Vagina (tissue), 2 donors: Measurements from ENCODE around the gene TBC1D14. TPM values are rescaled to one million over a fixed set of nuclear protein-coding genes. Genes with fewer than 3 reads are reported as not detected.
A peak's percentile ranks its signal among the peaks of the same experiment; 100 is the strongest.

Source experiments
- DNase-seq, 2 donors: peaks; one replicate each; pipeline ENCODE4 v3.0.0-alpha.2; 2017; ENCODE audit errors: extremely low spot score in 2 of 2
- H3K27ac ChIP-seq: fragments of 200-600 bp; sonication (generic); one replicate; pipeline ENCODE4 v1.5.1; 2019
- H3K27me3 ChIP-seq: fragments of 200-600 bp; sonication (generic); one replicate; pipeline ENCODE4 v1.5.1; 2019
- H3K36me3 ChIP-seq, 2 donors: fragments of 200-600 bp; sonication (generic); one replicate each; pipeline ENCODE4 v1.5.1; 2017 to 2019
- H3K4me1 ChIP-seq: fragments of 200-600 bp; sonication (generic); one replicate; pipeline ENCODE4 v1.5.1; 2019
- H3K4me3 ChIP-seq, 2 donors: fragments of 200-600 bp; sonication (generic); 1 replicate in 1 of 2; 2 replicates in 1 of 2; pipeline ENCODE4 v1.5.1; 2016 to 2019
- H3K9me3 ChIP-seq: fragments of 200-600 bp; sonication (generic); one replicate; pipeline ENCODE4 v1.5.1; 2019
- POLR2A ChIP-seq, 2 donors: fragments of 450-650 bp; IDR thresholded peaks; one replicate each; pipeline ENCODE4 v1.6.1; 2017; ENCODE audit warnings: antibody characterized with exemption in 2 of 2, mild to moderate bottlenecking in 2 of 2, moderate library complexity in 2 of 2
- POLR2AphosphoS5 ChIP-seq, 2 donors: sonication (generic); formaldehyde crosslinking; IDR thresholded peaks; one replicate each; pipeline ENCODE4 v1.9.0; 2017; ENCODE audit warnings: antibody characterized with exemption in 2 of 2, mild to moderate bottlenecking in 2 of 2, low read depth in 1 of 2; ENCODE audit not compliant: insufficient read depth in 1 of 2
- intact Hi-C: fragments of 100-400 bp; cut with DNase I; formaldehyde crosslinking; loops from one replicate; pipeline ENCODE4 v1.15.1; 2023
- total RNA-seq: library from RNA; depleted of rRNA; stranded (reverse); fragments of >200 nt; gene quantifications from one replicate; pipeline ENCODE4 v1.2.3, GENCODE V29; 2016
- TF ChIP-seq, protein P1 (sequence below), 3 experiments: fragments of 450-650 bp in 2 of 3; fragments of 200-600 bp in 1 of 3; sonication (generic) in 1 of 3; IDR thresholded peaks; one replicate each; pipeline ENCODE4 v1.5.1; 2017 to 2019; ENCODE audit warnings: antibody characterized with exemption in 3 of 3, mild to moderate bottlenecking in 2 of 3, moderate library complexity in 2 of 3

TBC1D14 gene
- total RNA-seq, 1 donor from 2014 or later = 35.4 TPM

DNA sequence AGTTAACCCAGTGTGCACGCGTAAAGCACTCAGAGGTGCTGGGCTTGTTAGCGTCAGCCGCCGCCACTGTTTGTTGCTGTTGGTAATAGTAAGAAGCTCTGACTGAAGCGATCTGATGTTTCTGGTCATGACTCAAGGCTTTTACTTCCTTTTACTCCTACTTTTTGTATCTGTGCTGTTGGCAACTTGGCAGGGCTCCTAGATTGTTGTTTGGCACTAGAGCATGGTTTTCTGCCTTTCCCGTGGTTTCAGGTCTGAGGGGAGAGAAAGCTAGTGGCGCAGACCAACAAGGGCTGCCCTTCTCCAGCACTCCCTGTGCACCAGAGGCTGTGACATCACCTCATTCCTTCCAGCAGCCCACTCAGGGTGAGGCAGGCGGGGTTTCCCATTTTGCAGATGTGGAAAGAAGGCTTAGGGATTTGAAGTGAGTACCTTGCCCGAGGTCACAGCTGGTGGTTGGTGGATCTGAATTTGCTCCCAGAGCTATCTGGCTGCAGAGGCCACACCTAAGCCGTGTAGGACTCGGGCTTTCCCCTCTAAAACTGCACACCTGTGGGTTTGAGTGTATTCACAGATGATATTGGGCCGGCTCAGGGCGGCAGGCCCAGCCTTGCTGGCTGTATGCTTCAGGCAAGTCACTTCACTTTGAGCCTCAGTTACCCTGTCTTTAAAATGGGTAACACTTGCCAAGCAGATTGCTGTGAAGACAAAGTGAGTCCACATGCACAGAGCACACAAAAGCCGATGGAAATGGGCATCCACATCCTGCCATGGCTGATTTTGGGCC, 82.3 kb downstream of the TBC1D14 start:
- Histone ChIP-seq H3K27ac (peak overlapping the region; percentile 51), H3K9me3 (no peaks in the 10 kb centered on the region), H3K36me3 (peaks cover 0 to 28% of the 10 kb centered on the region in 2 donors), H3K27me3 (no peaks in the 10 kb centered on the region), H3K4me3 (peak overlapping the region in 1 of 2 donors; percentile 12), H3K4me1 (peaks cover 54% of the 10 kb centered on the region)
- DNase-seq = no peak
- intact Hi-C loops = loop anchor here (10.0 kb wide), 1 partner anchor 77 kb away; no protein-coding TSS in a partner anchor
- TF ChIP-seq, protein P1, sequence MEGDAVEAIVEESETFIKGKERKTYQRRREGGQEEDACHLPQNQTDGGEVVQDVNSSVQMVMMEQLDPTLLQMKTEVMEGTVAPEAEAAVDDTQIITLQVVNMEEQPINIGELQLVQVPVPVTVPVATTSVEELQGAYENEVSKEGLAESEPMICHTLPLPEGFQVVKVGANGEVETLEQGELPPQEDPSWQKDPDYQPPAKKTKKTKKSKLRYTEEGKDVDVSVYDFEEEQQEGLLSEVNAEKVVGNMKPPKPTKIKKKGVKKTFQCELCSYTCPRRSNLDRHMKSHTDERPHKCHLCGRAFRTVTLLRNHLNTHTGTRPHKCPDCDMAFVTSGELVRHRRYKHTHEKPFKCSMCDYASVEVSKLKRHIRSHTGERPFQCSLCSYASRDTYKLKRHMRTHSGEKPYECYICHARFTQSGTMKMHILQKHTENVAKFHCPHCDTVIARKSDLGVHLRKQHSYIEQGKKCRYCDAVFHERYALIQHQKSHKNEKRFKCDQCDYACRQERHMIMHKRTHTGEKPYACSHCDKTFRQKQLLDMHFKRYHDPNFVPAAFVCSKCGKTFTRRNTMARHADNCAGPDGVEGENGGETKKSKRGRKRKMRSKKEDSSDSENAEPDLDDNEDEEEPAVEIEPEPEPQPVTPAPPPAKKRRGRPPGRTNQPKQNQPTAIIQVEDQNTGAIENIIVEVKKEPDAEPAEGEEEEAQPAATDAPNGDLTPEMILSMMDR (IDR thresholded peaks at IDR 0.05) = no peak
- peak in 1 of 2 donors; percentile 29 for TF ChIP-seq POLR2AphosphoS5 (IDR thresholded peaks at IDR 0.05; ENCODE audit: insufficient read depth in 1 of 2, low read depth in 1 of 2)
- no peak for TF ChIP-seq POLR2A (IDR thresholded peaks at IDR 0.05)

DNA sequence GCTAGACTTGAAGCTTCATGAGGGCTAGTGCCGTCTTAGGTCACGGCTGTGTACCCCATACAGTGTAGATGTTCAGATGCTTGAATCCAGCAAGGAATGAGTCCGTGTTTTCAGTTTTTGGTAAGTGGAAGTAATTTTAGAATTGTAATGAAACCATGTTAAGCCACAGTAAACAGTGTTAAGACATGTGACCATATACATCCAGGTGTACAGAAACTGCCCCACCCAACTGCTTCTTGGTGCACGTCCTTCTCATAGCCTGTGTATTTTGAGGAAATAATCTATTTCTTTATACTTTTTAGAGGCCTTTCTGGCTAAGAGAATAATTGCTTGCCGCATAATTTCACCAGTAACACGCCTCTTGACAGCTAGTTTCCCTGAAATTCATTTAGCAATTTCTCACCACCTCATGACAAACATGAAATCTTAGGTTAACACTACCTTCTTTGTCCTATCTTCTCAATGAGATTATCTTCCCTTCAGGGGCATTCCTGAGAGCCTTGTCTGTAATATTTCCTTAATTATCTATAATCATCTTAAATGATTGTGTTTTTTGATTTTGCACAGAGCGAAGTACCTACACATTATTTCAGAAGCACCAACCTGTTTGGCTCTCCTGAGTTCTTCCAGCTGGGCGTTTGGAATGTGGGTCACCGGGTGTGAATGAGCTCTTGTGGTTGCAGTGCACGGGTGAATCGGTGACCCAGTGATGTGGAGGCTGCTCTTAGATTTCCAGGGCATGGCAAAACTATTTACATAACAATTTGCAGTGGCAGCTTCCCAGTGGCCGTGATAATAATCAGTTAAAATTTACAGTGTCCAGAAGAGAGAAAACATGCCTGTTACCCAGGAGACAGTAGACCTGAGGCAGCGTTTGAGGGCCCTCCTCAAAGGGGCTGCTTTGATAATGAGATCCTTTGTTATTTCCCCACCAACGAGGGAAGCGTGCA, 83.4 kb downstream of the TBC1D14 start:
- no peak overlapping the region for H3K4me3 ChIP-seq
- no peaks in the 10 kb centered on the region for H3K9me3 ChIP-seq
- peak overlapping the region; percentile 37 for H3K27ac ChIP-seq
- intact Hi-C loops = loop anchor here (10.0 kb wide), 1 partner anchor 78 kb away; no protein-coding TSS in a partner anchor
- DNase-seq = no peak
- TF ChIP-seq, protein P1 (IDR thresholded peaks at IDR 0.05) = no peak
- TF ChIP-seq POLR2AphosphoS5 (IDR thresholded peaks at IDR 0.05; ENCODE audit: insufficient read depth in 1 of 2, low read depth in 1 of 2) (no peak), POLR2A (IDR thresholded peaks at IDR 0.05) (no peak)
- peaks cover 47% of the 10 kb centered on the region for H3K4me1 ChIP-seq
- peaks cover 0 to 34% of the 10 kb centered on the region in 2 donors for H3K36me3 ChIP-seq
- H3K27me3 ChIP-seq = no peaks in the 10 kb centered on the region

DNA sequence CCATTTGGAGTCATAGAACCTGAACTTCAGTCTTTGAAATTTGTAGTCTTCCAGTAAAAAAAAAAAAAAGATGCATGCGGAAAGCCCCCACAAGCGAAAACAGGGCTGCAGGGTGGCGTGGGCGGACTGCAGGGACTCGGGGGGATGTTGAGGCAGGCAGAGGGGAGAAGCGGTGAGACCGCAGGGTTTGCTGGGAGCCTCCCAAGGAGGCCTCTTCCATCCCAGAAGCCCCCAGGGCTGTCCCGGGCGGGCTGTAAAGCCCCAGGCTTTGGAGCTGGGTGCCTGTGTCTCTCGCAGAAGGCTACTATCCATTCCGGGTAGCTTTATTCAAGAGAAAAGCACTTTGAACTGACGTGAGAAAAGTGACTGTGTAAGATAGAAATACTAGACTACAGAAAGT, 86.9 kb downstream of the TBC1D14 start:
- no peak for DNase-seq
- Histone ChIP-seq H3K4me1 (peaks cover 29% of the 10 kb centered on the region), H3K36me3 (peaks cover 0 to 61% of the 10 kb centered on the region in 2 donors), H3K27me3 (no peaks in the 10 kb centered on the region), H3K9me3 (no peaks in the 10 kb centered on the region), H3K27ac (no peak overlapping the region), H3K4me3 (no peak overlapping the region)
- TF ChIP-seq, protein P1 (IDR thresholded peaks at IDR 0.05) = no peak
- TF ChIP-seq POLR2AphosphoS5 (IDR thresholded peaks at IDR 0.05; ENCODE audit: insufficient read depth in 1 of 2, low read depth in 1 of 2) (no peak), POLR2A (IDR thresholded peaks at IDR 0.05) (no peak)
- intact Hi-C loops = loop anchor here (10.0 kb wide), 1 partner anchor 82 kb away; no protein-coding TSS in a partner anchor

DNA sequence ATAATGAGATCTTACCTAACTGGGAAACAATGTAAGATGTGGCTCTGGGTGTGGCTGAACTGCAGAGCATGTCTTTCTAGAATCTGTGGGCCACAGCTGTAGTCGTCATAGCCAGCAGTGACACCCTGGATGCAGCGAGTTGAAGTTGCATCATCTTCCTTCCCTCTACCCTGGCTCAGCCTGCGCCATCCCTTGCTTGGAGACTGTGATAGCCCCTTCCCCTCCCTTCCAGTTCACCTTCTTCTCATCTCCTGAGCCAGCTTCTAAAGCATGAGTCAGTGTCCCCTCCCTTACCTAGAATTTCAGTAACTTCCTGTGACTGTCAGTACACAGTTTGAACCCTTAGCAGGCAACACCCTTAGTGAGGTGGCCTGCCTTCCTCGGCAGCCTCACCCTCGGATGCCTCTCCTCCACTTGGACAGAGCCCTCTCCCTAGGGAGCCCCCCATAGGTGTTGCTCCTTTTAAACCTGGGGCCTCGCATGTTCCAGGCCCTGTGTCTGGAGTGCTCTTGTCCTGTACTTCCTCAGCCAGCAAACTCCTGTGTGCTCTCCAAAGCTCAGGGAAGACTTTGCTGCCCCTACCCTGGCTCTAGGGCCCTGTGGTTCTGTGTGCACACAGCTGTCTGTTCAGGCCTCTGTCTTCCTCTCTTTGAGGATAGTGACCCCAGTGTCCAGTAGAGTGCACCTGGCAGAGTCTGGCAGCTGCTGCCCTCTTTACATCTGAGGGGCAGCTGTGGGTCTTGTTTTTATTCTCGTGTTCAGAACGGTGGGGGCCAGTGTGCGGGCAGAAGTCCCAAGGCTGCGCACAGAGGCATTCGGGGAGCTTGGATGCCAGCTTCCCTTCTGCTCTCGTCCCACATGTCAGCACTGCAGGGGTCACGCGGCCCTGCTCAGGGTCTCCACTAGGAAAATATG, 89.8 kb downstream of the TBC1D14 start:
- peaks cover 35% of the 10 kb centered on the region for H3K4me1 ChIP-seq
- peak overlapping the region; percentile 60 for H3K27ac ChIP-seq
- H3K9me3 ChIP-seq = no peaks in the 10 kb centered on the region
- H3K4me3 ChIP-seq = no peak overlapping the region
- no peaks in the 10 kb centered on the region for H3K27me3 ChIP-seq
- intact Hi-C loops = loop anchor here (10.0 kb wide), 1 partner anchor 85 kb away; no protein-coding TSS in a partner anchor
- TF ChIP-seq POLR2AphosphoS5 (IDR thresholded peaks at IDR 0.05; ENCODE audit: insufficient read depth in 1 of 2, low read depth in 1 of 2) = peak in 1 of 2 donors; percentile 45
- TF ChIP-seq, protein P1 (IDR thresholded peaks at IDR 0.05) = no peak
- no peak for TF ChIP-seq POLR2A (IDR thresholded peaks at IDR 0.05)
- H3K36me3 ChIP-seq = peaks cover 0 to 72% of the 10 kb centered on the region in 2 donors
- no peak for DNase-seq
